Posterior cingulate gyrus (tissue), 11 donors: ENCODE results near the gene LCN12.

ENCODE experiments used
- DNase-seq, 10 donors: peaks; one replicate each; pipeline versions ENCODE4 v3.0.0 to v3.0.0-alpha.2; 2020 to 2021; ENCODE audit warnings: mixed read lengths in 3 of 10
- intact Hi-C: fragments of 100-400 bp; cut with DNase I; formaldehyde crosslinking; loops from one replicate; pipeline ENCODE4 v1.15.1; 2023

The LCN12 gene

DNA sequence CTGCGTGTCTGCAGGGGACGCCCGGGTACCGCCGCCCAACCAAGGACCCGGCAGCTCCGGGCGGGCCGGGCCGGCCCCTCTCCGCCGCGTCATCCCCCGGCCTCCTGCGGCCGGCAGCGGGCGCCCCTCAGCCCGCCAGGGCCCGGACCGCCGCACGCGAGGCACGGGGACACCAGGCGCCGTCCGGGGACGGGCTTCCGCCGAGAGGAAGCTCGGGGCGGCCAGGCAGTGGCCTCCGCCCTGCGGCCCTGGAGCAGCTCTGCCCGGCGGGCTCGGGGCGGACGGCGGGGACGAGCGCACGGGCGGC, 7.9 kb upstream of the LCN12 start:
- DNase-seq, result no peak
- intact Hi-C loops, result loop anchor here (10.0 kb wide), 2 partner anchors 99 to 149 kb away; partner anchors contain the start of genes AJM1, CCDC183, PHPT1 and TMEM141

DNA sequence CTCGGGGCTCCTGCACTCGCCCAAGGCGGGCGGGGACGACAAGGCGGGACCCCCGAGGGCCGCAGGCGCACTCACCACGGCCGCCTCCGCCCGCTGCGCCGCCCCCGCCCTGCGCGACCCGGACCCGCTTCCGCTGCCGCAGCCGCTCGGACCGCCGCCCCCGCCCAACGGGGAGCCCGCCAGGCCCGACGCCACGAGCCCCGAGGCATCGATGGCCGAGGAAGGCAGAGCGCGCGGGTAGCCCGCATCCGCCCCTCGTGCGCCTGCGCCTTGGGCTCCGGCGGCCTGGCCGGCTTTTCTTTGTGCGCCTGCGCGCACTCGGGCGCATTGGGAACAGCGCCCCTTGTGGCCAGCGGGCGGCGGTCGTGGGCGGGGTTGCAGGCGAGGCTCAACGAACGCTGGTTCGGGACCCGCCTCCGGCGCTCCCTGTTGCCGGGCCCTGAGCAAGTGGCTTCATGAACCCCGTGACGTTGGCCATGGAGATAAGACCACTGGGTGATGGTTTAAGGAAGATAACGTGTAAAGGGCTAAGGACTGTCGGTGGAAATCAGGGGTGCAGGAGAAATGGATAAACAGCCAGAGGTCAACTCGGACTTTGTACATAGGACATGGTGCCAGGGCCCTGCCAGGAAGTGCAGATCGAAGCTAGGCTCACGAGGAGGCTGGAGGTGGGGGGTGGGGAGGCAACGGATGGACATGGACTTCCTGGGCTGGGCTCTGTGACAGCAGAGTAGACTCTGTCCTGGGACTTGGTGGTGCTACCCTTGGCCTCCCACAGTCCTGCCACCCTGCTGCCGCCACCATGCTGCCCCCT, 7.3 kb upstream of the LCN12 start, which contains the start of the genes C8G and FBXW5:
TSS of gene C8G (plus strand) at position 725 of the 814 bp plus-strand sequence. CDS start at position 803, 78 bp downstream.
TSS of gene FBXW5 (minus strand) at position 220 of the 814 bp plus-strand sequence. CDS start 655 bp downstream, outside the sequence.
- intact Hi-C loops, result loop anchor here (10.0 kb wide), 2 partner anchors 100 to 150 kb away; partner anchors contain the start of genes AJM1, CCDC183, PHPT1 and TMEM141

DNA sequence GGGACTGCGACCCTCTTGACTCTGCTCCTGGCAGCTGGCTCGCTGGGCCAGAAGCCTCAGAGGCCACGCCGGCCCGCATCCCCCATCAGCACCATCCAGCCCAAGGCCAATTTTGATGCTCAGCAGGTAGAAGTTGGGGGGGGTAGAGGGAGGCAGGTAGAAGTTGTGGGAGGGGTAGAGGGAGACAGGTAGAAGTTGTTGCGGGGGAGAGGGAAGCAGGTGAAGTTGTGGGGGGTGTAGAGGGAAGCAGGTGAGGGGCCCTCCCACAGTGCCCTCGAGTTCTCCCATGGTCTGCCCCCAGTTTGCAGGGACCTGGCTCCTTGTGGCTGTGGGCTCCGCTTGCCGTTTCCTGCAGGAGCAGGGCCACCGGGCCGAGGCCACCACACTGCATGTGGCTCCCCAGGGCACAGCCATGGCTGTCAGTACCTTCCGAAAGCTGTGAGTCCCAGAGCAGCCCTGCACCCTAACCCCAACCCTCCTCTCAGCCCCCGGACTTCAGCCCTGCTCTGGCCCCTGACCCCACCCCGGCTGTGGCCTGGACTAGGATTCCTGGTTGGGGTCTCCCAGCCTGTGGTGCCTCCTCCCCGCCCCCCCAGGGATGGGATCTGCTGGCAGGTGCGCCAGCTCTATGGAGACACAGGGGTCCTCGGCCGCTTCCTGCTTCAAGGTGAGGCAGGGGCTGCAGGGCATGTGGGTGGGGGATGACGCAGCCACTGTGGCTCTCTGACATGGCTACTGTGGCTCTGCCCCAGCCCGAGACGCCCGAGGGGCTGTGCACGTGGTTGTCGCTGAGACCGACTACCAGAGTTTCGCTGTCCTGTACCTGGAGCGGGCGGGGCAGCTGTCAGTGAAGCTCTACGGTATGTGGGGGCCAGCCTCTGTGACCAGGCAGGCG, 6.5 kb upstream of the LCN12 start:
- intact Hi-C loops, result loop anchor here (10.0 kb wide), 2 partner anchors 101 to 151 kb away; partner anchors contain the start of genes AJM1, CCDC183, PHPT1 and TMEM141
- DNase-seq, result no peak

More for the DNA sequence above, 7.3 kb upstream of the LCN12 start, which contains the start of the genes C8G and FBXW5:
- DNase-seq, result peak; percentile 86 to 99 (median 92)

DNA sequence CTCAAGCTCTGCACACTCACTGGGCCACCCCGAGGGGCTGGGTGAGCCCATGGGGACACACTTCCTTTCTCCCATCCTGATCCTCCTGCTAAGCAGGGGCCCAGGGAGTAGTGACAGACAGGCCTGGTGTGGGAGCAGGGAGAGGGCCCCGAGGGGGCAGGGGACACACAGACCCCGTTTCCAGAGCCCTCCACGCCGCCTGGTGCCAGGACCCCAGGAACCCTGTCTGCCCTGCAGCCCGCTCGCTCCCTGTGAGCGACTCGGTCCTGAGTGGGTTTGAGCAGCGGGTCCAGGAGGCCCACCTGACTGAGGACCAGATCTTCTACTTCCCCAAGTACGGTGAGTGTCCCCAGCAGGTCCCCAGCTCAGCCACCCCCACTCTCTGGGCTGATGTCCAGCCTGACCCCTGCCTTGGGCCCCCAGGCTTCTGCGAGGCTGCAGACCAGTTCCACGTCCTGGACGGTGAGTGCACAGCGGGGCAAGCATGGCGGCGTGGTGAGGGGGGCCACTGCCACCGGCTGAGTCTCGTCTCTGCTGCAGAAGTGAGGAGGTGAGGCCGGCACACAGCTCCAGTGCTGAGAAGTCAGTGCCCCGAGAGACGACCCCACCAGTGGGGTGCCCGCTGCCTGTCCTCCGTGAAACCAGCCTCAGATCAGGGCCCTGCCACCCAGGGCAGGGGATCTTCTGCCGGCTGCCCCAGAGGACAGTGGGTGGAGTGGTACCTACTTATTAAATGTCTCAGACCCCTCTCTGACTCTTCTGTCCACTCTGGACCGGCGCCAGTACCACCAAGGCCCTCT, 5.6 kb upstream of the LCN12 start:
- DNase-seq, result no peak
- intact Hi-C loops, result loop anchor here (10.0 kb wide), 2 partner anchors 102 to 152 kb away; partner anchors contain the start of genes AJM1, CCDC183, PHPT1 and TMEM141

DNA sequence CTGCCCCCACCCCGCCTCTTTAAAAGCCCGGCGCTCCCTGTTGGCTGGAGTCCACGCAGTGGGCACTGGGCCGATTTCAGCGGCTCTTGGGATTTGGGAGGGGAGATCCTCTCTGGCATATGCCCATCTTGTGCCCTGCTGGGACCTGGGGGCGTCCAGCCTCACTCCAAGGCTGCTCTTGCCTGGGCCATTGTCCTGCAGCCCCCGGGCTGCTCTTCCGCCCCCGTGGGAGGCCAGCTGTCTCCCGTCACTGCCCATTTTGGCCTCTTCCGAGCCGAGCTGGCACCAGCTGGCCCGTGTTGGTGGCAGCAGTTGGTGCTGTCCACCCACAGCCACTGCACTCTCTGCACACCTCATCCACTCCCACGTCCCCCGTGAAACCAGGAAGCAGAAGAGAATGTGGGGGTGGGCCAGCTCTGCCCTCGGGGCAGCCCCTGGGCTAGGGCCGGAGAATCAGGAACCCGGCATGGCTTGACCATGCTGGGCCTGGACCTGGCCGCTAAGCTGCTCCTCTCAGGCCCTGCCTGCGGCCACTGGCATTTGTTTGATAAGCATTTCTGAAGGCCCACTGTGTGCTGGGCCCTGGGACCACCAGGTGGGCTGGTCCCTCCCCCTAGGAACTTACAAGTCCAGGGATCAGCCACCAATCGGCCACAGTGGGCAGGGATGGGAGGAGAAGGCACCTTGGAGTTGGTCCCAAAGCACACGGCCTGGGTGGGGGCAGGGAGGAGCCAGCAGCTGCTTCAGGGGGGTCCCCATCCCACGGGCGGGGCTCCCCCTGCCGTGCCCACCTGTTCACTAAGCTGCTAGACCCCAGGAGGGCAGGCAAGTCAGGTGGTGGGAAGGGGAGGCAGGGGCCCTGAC, 4.8 kb upstream of the LCN12 start:
- peak in 4 of 10 donors; percentile 25 to 93 (median 50) for DNase-seq
- intact Hi-C loops, result loop anchor here (10.0 kb wide), 2 partner anchors 102 to 152 kb away; partner anchors contain the start of genes AJM1, CCDC183, PHPT1 and TMEM141

DNA sequence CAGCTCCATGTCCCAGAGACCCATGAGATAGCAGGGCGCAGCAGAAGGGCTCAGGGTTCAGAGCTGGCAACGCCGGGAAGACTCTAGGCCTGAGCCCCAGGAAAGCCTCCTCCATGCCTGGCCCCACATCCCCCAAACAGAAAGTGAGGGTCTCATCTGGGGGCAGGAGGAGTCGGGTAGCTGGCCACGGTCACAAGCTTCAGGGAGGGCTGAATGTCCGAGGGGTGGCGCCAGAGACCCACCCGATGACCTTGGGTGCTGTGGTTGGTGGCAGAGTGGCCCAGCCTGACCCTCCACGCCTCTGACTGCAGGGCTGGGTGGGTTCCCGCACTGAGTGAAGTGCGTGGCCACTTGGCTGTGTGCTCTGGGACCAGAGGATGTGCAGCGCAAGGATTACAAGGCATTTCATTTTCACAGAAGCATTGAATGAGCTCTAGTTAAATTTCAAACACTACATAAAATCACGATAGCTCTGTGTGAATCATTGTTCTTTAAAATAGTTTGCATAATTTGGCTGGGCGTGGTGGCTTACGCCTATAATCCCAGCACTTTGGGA, 4.0 kb upstream of the LCN12 start:
- DNase-seq, result peak in 9 of 10 donors; percentile 57 to 95 (median 74)
- intact Hi-C loops, result loop anchor here (1.0 to 10.0 kb wide), 4 partner anchors 29 to 153 kb away; partner anchors contain the start of genes AJM1, CCDC183, PHPT1 and PTGDS

DNA sequence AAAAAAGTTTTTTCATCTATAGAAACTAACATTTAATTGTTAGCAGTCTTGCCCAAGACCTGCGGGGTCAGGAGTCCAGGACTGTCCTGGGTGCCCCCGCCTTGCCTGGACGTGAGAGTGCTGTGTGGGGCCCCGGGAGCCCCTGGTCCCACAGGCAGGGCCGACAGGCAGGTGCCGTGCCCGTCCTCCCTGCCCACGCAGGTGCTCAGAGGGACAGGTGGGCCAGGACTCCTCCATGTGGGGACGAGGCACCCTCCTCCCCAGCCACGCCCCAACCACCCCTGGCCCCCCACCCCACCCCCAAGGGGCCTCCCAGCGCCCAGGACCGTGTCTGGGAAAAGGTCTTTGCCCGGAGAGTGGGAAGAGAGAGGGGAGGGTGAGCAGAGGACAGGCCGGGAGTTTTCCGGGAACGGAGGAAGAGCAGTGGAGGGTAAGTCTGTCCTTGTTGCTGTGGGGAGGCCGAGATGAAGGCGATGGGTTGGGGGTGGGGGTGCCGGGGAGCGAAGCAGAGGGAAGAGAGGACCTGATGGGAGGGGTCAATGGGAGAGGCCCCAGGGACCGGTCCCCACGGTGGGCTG, 2.7 kb upstream of the LCN12 start:
- no peak for DNase-seq
- intact Hi-C loops, result loop anchor here (2.0 to 10.0 kb wide), 3 partner anchors 27 to 155 kb away; partner anchors contain the start of genes AJM1, CCDC183, PHPT1 and PTGDS

DNA sequence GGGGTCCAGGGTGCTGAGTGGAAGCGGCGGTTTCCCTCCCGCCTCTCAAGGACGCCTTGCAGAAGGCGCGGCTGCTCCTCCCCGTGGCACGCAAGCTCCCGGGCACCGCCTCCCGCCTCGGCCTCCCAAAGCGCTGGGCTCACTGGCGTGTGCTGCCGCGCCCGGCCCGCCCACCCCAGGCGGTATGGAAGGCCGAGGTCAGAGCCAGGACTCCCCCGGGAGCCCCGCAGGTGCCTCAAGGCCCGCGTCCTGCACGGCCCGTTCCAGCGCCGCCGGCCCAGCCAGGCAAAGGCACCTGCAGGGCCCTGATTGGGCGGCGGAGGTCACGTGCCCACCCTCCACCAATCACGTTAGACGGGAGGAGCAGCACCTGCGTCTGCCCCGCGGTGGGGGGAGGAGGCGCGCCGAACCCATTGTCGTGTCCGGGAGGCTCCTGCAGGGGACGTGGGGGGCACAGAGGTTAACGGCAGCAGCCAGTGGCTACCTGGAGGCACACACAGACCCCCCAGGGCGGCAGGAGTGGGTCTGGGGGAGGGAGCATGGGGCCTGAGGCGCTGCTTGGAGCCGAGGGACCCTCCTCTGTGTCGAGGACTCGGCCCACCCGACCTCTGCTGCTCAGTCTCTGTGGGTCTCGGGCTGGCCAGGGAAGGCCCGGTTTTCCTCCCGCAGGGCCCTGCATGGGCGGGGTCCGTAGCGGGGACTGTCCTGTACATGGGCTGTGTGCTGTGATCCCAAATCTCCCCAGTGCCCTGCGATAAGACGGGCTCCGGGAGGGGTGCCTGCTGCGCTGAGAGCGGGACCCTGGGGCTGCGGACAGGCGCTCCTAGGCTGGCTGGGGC, 2.0 kb upstream of the LCN12 start:
- intact Hi-C loops, result loop anchor here (2.0 to 10.0 kb wide), 3 partner anchors 27 to 155 kb away; partner anchors contain the start of genes AJM1, CCDC183, PHPT1 and PTGDS
- DNase-seq, result peak; percentile 97 to 100 (median 99)

DNA sequence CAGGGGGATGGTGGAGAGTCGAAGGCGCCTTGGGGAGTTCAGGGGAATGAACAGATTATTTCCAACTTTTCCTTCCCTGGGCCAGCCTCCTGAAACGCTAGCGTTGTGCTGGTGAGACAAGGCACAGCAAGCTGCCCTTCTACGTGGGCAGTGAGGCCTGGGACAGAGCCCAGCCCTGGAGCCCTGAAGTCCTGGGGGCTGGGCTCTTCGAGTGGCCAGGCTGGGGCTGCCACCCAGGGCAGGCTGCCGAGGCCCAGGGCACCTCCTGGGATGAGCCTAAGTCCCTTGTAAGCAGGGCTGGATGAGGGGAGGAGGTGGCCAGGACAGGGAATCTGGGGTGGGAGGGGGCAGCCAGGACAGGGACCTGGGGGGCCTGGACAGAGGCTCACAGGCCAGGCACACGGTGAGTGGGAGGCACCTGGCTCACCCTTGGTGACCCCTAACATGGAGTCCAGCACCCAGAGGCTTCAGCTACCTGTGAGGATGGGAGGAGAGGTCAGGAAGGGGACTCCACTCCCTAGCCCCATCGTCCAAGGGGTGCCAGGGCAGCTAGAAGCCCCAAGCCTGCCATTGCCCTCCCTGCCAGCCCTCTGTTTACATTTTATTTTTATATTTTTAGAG, 1.3 kb upstream of the LCN12 start:
- DNase-seq, result no peak
- intact Hi-C loops, result no loop called here

DNA sequence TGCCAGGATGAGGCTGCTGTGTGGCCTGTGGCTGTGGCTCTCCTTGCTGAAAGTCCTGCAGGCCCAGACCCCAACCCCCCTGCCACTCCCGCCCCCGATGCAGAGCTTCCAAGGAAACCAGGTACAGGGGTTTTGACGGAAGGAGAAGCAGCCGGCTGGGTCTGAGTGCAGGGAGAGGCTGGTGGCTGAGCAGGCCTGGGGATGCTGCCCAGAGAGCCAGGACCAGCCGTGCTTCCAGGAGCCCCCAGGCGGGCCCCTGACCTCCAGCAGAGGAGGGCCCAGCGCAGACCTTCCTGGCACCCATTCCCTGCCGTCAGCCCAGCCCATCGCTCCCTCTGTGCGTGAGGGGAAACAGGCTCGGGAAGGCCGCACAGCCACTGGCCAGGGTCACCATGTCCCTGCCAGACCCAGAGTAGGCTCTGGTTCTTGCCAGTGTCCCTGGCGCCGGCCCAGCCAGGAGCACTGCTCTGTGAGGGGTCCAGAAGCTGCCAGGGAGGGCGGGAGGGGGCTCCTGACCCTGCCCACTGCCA, 313 bp downstream of the LCN12 start:
- peak in 3 of 10 donors; percentile 41 to 75 (median 59) for DNase-seq
- intact Hi-C loops, result no loop called here

DNA sequence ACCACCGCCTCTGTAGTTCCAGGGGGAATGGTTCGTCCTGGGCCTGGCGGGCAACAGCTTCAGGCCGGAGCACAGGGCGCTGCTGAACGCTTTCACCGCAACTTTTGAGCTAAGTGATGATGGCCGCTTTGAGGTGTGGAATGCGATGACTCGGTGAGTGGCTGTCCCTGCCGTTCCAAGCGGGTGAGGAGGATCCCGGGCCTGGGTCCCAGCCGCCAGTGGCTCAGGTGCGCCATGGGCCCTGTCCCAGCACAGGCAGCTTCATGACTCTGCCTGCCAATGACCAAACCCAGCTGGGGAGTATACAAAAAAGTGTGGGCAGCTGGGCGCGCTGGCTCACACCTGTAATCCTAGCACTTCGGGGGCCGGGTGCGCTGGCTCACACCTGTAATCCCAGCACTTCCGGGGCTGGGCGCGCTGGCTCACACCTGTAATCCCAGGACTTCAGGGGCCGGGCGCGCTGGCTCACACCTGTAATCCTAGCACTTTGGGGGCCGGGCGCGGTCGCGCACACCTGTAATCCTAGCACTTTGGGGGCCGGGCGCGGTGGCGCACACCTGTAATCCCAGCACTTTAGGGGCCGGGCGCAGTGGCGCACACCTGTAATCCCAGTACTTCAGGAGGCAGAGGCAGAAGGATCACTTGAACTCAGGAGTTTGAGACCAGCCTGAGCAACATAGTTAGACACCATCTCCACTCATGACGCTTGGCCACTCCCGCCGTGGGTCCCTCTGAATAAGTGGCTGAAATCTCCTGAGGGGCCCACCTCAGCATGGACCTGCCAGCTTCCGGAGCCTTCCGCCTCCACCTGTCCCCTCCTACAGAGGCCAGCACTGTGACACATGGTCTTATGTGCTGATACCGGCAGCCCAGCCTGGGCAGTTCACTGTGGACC, 1.1 kb downstream of the LCN12 start:
- no peak for DNase-seq
- intact Hi-C loops, result no loop called here

DNA sequence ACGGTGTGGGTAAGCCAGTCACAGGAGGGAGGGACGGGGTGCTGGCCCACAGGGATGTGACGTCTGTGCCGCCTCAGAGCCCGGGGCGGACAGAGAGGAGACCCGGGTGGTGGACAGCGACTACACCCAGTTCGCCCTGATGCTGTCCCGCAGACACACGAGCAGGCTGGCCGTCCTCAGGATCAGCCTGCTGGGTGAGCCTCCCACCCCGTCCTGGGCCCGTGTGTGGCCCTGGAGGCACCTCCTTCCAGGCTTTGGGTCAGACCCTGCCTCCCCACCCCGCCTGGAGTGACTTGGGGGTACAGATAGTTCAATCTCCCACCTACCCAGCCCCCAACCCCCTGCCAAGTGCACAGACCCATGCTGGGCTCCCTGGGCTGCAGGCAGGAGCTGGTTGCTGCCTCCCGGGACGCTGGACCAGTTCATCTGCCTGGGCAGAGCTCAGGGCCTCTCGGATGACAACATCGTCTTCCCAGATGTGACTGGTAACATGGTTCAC, 1.7 kb downstream of the LCN12 start:
- intact Hi-C loops, result no loop called here
- DNase-seq, result peak in 1 of 10 donors; percentile 37

DNA sequence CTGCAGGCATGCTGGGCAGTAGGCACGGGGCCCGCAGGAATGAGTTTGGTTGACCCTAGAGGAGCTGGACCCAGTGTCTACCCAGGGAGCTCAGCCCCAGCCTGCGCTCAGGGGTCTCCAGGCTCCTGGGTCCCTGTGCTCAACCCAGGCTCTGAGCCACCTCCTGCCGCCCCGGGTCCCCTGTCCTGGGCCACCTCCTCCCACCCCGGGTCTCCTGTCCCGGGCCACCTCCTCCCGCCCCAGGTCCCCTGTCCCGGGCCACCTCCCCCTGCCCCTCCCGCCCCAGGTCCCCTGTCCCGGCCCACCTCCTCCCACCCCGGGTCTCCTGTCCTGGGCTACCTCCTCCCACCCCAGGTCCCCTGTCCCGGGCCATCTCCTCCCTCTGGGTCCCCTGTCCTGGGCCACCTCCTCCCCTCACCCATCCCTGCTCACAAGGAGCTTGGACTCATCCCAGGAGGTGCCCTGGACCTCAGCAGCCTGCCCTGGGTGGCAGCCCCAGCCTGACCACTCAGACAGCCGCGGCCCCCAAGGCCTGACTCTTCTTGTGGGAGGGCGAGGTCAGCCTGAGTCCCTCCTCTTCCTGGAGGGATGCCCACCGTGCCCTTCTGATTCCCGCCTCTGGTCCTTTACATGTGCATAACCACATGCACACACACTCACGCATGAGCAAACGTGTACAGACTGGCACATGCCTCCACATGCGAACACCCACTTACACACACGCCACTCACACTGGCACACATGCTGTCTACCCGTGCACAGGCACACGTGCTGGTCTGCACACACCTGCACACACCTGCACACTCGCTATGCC, 2.4 kb downstream of the LCN12 start:
- intact Hi-C loops, result no loop called here
- no peak for DNase-seq
